LoVo (cell line): ENCODE results near the gene CD244.
"Not testable (repeated sequence)": the region's sequence is repeated elsewhere in the genome, so short reads cannot be mapped to it uniquely, and the experiment has no call there.

Experiments
- DNase-seq: peaks from one replicate; pipeline ENCODE4 v3.0.0-alpha.2; 2016; ENCODE audit warnings: low spot score

Gene CD244

GRCh38 chr1:160862203-160863060 is at the start of gene CD244:
Gene CD244, minus strand, starts transcription at chr1:160862887. Its CDS starts 210 bp downstream, at chr1:160862677.
- no peak for DNase-seq

GRCh38 chr1:160911925-160912324 is 49.2 kb upstream of the CD244 start:
- no peak for DNase-seq

GRCh38 chr1:160911441-160911840 is 48.8 kb upstream of the CD244 start:
- DNase-seq: no peak

- no peak for DNase-seq
Measured at GRCh38 chr1:160910170-160910750, 47.6 kb upstream of the CD244 start.

GRCh38 chr1:160907976-160908375 is 45.3 kb upstream of the CD244 start:
- no peak for DNase-seq

- no peak for DNase-seq
Measured at GRCh38 chr1:160905617-160905989, 42.9 kb upstream of the CD244 start.

GRCh38 chr1:160904783-160905616 is 42.3 kb upstream of the CD244 start:
- DNase-seq: no peak

GRCh38 chr1:160902251-160902650 is 39.6 kb upstream of the CD244 start:
- DNase-seq: not testable (repeated sequence)

GRCh38 chr1:160901768-160902167 is 39.1 kb upstream of the CD244 start:
- DNase-seq: no peak

- not testable (repeated sequence) for DNase-seq
Measured at GRCh38 chr1:160900683-160901082, 38.0 kb upstream of the CD244 start.

GRCh38 chr1:160894368-160895135 is 31.9 kb upstream of the CD244 start:
- not testable (repeated sequence) for DNase-seq

GRCh38 chr1:160891474-160891873 is 28.8 kb upstream of the CD244 start:
- no peak for DNase-seq

GRCh38 chr1:160888926-160889325 is 26.2 kb upstream of the CD244 start:
- DNase-seq: no peak

GRCh38 chr1:160887071-160887470 is 24.4 kb upstream of the CD244 start:
- no peak for DNase-seq

- DNase-seq: no peak
Measured at GRCh38 chr1:160885042-160885441, 22.4 kb upstream of the CD244 start, which contains the start of gene ITLN1. Gene ITLN1, minus strand, starts transcription at chr1:160885180. Its CDS starts 303 bp downstream, at chr1:160884877.

- no peak for DNase-seq
Measured at GRCh38 chr1:160884579-160884978, 21.9 kb upstream of the CD244 start.

- no peak for DNase-seq
Measured at GRCh38 chr1:160883581-160884513, 21.2 kb upstream of the CD244 start.

- DNase-seq: no peak
Measured at GRCh38 chr1:160882582-160882981, 19.9 kb upstream of the CD244 start.

- DNase-seq: not testable (repeated sequence)
Measured at GRCh38 chr1:160881264-160881663, 18.6 kb upstream of the CD244 start.

- DNase-seq: no peak
Measured at GRCh38 chr1:160880216-160880615, 17.5 kb upstream of the CD244 start.

- DNase-seq: no peak
Measured at GRCh38 chr1:160879056-160879455, 16.4 kb upstream of the CD244 start.
